CD4-positive, alpha-beta T cell treated with Interleukin-17A for 4 hours (primary cell): ENCODE results near the gene TTBK1.
A peak's percentile ranks its signal among the peaks of the same experiment; 100 is the strongest.

Source experiments
- DNase-seq: peaks from one replicate; pipeline ENCODE4 v3.0.0-alpha.2; 2020; ENCODE audit warnings: mixed read lengths

Gene TTBK1

DNA sequence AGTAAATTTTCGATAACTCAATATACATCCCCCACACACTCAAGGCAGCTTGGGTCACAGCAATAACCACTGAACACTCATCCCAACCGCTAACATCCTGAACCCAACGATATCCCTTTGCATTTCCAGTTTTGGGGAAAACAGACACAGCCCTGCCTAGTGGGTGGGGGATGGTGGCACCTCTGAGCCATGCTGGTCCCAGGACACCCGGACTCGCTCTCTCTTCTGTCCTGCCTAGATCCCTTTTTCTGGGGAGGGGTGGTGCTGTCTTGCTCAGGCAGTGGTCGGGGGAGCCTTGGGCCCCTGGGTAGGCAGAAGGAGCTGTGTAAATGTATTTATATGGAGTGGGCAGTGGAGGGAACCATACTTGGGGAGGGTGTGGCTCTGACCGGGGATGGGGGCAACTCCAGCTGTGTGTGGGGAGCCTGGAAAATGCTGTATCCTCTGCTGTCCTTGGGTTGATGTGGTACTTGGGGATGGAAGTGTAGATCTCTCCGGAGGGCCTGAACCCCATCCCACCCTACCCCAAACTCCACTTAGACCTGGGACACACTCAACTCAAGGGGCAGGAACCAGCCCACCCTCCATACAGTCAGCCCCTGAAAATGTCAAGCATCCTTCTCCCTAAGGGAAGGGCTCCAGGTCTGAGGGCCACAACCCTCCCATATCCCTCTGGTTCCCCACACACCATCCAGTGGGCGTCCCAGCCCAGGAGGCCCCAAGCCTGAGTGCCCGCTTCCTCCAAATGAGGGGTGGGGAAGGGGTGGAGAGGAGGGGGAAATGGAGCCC lies 31.0 kb downstream of the TTBK1 start:
- DNase-seq = no peak

DNA sequence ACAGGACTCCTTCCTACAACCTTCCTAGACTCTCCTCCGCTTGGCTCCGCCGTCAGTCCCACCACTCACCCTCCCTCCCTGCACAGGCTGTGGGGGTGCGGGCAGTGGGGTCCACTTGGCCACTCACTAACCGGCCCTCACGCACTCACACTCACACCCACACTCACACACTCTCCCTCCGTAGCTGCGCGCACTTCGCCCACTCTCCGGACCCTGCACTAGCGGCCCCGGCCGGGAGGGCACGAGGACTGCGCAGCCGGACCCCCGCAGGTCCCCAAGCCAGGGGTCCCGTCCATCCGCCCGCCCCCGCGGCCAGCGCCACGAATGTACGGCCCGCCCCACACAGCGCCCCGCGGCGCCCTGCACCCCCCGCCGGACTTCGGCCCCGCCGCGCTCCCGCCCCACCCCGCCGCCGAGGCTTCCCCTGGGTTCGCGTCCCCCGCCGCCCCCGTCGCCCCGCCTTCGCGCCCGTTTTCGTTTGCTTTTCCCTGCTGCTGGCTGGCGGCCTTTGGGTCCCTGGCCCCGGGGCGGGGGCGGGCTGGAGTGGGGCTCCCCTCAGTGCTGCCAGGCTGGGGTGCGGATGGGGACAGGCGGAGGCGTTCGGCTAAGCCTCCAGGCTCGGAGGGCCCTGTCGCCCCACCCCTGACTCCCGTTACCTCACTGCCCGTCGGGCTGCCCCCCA lies 31.8 kb downstream of the TTBK1 start:
- DNase-seq = peak; percentile 53

DNA sequence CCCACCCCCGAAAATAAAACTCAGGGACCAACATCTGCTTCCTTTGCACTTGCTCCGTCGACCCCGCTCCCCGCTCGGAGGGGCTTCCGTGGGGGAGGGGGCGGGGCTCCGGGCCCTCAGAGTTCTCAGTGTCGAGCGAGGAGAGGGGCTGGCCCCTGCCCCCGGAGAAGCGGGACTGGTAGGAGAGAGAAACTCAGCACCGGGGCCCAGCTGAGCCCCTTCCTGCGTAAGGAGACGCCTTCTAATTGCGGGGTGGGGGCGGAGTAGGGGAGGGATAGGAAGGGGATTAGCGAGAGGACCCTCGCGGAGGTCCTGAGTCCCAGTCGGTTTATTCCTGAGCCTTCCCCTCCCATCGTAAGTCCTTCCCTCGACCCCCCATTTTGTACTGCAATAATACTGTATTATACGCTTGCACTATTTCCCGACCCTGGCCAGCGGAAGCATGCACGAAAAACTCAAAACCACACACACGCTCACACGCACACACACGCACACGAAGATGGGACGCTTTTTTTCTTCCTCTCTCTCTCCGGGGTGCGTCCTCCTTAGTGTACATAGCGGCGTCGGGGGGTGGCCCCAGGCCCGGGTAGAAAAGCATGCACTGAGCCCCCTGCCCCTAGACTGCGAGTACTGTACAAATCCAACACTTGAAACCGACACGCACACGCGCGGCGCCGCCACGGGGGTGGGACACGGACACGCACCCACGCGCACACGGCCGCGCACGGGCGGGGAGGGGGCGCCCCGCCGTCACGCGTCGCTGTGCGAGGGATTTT lies 32.7 kb downstream of the TTBK1 start:
- peak; percentile 57 for DNase-seq

DNA sequence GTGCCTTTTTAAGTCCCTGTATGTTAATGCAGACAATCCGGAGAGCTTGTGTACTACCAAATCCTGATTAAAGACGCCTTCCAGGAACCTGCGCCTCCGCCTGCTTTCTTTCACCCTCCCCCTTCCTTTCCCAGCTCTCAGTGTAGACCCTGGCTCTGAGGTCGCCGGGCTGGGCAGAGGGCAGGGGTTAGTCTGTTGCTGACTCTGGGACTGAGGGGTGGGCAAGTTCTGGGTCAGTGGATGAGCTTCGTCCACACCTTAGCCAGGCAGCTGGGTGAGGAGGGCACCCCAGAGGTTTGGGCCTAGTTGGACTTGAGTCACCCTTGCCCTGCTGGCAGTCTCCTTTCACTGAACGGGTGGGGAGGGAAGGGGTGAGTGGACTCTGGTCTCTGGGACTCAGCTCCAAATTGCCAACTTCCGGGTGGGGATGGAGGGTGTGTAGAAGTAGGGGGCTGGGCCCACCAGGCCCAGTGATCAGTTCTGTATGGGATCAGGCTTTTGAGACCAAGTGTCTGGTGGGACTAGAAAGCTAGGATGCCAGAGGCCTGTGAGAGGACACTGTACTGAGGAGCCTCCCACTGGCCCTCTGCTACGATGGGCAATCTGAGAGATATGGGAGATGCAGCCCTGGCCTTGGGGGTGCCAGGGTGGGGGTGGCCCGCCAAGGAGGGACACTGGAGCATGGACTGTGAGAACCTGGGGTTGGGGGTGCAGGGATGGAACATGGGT lies 33.5 kb downstream of the TTBK1 start:
- DNase-seq = no peak

DNA sequence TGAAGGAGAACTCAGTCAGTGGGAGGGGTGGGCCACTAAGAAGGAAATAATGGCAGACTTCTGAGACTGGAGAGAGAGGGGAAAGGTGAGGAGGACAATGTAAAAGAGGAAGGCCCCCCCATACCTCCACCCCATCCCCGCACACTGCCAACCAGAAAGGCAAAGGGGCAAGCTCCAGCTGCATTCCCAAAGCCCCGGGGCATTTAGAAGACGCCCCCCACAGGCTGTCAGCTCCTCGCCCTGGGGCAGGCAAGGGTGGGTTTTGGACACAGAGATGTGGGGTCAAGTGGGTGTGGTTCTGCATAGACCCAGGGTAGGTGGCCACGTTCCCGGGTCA lies 34.0 kb downstream of the TTBK1 start:
- no peak for DNase-seq

DNA sequence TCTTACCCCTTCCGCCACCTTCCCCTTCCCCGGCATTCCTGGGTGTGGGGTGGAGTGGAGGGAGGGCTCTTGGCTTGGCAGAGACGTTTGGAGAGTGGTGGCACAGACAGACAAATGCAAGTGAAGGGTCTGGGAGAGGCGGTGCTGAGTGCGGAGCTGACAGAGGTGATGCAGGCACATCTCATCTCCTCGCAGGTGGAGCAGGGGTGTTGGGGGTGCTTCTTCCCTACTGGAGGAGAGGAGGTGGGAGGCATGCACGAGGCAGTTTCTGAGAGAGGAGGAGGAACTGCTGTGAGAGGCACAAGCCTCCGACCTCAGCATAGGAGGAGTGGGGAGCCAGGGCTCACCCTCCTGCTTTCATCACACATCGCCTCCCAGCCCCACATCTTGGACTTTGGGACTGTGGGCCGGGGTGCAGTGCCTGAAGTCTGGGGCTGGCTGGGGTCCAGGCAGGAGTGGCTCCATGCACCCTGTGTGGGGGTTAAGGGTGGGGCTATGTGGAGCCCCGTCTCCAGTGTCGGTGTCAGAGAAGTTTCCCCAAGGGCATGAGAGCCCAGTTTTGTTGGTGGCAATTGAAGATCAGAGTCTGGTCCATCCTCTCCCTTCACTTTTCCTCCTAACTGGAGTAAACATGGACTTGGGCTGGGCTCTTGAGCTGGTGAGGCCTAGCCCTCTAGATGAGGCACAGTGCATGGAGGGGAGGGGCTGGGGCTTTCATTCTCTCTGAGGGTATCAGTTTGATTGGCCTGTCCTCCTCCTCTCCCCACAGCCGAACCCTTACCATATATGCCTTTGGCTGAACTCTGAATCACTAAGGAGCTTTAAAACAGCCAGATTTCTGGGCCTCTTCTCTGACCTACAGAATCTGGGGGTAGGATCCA lies 34.6 kb downstream of the TTBK1 start:
- no peak for DNase-seq

DNA sequence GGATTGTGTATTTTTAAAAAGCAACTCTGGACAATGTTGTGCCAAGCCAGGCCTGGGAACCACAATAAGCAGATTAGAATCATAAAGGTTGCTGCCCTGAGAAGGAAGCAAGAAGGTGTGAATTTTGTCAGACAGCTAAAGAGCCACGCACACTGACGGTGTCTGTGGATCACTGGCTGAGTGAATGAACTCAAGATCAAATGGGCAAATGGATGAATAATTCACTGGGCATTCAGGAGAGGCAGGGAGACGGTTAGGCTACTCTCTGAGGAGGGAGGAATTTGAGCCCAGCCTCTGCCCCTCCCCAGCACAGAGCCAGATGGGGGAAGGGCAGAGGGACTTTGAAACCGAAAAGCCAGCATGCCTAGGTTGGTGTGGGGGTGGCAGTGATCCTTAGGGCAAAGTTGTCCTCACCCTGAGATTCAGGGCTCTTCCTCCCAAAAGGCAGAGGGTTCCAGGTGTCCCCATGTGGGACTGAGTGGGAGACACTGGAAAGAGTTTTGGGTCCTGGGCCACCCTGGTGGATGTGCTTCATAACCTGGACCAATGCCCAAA lies 35.3 kb downstream of the TTBK1 start:
- DNase-seq = no peak

DNA sequence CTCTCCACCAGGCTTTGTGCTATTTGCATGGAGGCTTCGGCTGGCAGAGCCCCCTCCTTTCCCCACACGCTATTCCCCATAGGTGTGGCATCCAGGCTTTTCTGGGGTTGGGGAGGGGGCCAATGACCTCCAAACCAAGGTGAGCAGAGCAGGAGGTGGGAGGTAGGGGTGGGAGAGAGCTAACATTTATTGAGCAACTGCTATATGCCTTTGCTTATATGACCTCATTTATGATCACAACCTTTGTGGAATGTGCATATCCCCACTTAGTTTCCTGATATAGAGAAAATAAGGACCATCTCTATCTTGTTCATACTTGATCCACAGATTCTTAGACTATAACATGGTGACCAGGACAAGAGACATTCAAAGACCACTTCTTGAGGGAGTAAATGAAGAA lies 37.0 kb downstream of the TTBK1 start:
- no peak for DNase-seq

DNA sequence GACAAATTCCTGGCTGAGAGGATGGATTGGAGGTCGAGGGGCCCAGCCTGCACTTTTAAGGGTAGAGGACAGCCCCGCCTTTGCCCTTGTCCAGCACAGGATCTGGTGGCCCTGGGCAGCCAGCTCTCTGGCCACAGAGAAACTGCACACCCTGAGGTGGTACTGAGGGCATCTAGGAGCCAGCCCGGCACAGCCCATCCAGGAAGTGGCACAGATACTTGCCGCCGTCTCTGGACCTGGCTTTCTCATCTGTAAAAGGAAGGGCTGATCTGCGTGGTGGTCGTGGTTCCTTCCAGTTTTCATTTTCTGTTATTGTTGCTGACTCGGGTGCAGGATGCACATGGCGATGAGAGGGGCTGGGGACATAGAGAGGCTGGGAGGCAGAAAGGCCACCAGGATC lies 38.8 kb downstream of the TTBK1 start:
- no peak for DNase-seq

DNA sequence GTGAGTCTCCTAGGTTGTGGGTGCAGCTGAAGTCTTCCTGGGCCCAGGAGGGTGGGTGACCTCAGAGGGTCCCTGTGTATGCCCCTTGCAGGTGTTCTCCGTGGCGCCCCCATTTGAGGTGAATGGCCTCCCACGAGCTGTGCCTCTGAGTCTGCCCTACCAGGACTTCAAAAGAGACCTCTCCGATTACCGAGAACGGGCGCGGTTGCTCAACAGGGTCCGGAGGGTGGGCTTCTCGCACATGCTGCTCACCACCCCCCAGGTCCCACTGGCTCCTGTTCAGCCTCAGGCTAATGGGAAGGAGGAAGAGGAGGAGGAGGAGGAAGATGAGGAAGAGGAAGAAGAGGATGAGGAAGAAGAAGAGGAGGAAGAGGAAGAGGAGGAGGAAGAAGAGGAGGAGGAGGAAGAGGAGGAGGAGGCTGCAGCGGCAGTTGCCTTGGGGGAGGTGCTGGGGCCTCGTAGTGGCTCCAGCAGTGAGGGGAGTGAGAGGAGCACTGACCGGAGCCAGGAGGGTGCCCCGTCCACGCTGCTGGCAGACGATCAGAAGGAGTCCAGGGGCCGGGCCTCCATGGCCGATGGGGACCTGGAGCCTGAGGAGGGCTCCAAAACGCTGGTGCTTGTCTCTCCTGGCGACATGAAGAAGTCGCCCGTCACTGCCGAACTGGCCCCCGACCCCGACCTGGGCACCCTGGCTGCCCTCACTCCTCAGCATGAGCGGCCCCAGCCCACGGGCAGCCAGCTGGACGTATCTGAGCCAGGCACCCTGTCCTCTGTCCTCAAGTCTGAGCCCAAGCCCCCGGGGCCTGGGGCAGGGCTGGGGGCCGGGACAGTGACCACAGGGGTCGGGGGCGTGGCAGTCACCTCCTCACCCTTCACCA lies 39.6 kb downstream of the TTBK1 start:
- no peak for DNase-seq

DNA sequence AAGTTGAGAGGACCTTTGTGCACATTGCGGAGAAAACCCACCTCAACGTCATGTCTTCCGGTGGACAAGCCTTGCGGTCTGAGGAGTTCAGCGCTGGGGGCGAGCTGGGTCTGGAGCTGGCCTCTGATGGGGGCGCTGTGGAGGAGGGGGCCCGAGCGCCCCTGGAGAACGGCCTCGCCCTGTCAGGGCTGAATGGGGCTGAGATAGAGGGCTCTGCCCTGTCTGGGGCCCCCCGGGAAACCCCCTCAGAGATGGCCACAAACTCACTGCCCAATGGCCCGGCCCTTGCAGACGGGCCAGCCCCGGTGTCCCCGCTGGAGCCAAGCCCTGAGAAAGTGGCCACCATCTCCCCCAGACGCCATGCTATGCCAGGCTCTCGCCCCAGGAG lies 40.2 kb downstream of the TTBK1 start:
- no peak for DNase-seq

DNA sequence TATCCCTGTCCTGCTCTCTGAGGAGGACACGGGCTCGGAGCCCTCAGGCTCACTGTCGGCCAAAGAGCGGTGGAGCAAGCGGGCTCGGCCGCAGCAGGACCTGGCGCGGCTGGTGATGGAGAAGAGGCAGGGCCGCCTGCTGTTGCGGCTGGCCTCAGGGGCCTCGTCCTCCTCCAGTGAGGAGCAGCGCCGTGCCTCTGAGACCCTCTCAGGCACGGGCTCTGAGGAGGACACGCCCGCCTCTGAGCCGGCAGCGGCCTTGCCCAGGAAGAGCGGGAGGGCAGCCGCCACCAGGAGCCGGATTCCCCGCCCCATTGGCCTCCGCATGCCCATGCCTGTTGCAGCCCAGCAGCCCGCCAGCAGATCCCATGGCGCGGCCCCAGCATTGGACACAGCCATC lies 40.6 kb downstream of the TTBK1 start:
- no peak for DNase-seq

DNA sequence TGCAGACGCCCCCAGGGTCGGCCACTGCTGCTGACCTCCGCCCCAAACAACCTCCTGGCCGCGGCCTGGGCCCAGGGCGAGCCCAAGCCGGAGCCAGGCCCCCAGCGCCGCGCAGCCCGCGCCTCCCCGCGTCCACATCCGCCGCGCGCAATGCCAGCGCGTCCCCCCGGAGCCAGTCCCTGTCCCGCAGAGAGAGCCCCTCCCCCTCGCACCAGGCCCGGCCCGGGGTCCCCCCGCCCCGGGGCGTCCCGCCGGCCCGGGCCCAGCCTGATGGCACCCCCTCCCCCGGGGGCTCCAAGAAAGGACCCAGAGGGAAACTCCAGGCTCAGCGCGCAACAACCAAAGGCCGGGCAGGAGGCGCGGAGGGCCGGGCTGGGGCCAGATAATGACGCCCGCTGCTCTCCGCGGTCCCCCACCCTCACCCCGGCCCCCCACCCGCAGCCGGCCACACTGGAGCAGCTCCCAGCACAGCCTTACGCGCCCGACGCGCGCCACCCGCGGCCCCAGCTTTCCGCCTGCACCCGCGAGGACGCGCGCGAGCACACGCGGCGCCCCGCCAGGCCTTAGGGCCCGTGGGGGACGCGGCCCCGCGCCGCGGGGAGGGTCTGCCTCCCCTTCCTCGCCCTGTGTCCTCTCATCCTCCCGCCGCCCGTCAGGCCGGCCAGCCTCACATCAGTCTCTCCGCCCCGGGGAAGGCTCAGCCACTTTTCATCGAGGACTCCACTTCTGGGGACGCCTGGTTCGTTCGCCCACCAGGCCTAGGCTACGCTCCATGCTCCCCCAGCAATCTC lies 41.9 kb downstream of the TTBK1 start:
- DNase-seq = no peak

DNA sequence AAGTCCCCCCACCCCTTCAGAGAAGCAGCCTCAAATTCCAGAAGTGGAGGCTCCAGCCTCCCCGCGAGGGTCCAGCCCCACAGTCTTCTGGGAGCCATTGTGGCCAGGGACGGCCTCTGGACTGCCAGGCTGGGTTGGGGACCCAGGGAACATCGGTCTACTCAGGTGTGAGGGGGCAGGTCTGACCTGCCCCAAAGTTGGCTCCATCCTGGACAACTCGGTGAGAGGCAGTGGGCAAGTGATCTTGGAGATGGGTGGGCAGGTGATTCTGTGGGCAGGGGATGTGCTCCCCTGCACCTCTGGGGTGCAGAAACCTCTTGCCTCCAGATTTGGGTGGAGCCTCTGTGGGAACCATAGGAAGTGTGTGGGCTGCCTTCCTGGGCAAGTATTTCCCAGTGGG lies 42.6 kb downstream of the TTBK1 start:
- no peak for DNase-seq

DNA sequence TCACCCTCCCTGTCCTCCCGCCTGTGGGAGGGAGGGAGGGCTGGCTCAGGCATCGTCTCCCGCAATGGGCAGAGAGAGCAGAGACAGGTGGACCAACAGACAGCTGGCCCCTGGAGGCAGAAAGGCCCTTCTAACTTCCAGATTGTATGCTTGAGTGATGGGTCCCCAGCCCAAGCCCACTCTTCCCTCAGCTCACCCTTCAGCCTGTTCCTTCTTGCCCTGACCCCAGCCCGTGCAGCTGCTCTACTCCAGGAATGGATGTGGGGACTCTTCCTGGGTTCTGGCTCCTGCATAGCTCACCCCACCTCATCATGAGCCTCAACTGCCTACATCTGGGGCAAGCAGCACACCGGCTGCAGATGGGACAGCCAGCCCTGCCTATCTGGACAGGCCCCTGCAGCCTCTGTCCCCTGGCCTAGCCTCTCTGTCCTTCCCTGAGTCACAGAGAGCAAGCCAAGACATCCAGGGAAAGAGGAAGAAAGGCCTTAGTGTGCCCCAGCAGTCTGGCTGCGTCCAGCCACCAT lies 43.2 kb downstream of the TTBK1 start:
- DNase-seq = no peak

DNA sequence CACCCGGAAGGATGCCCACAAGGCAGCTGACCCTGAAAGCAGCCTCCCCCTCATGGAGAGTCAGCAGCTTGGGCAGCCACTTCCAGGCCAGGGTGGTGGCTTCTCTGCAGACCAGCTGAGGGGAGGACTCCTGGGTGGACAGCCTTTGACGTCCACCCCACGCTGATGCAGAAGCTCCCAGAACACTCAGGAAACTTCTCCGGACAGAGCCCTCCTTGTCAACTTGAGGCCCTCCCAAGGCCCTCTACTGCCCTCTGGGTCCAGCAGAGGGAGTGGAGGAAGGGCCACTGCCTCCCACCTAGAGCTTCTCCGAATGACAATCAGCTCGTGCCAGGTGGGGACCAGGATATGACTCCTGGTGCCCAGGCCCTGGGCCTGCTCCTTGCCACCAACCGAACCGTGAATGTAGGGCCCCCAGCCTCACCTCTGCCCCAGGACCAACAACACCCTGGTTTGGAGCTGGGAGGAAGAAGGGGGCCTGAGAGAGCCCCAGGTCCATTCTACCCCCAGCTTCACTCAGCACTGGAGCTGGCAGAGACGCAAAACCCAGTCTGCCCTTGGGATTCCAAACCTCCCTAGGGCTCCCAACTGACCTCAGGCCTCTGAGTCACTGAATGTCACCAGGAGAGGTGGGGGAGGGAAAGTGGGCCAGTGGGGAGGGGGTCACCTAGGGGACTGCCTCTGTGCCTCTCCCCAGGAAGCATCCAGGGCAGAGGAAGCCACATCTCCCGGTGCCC lies 43.9 kb downstream of the TTBK1 start:
- no peak for DNase-seq

DNA sequence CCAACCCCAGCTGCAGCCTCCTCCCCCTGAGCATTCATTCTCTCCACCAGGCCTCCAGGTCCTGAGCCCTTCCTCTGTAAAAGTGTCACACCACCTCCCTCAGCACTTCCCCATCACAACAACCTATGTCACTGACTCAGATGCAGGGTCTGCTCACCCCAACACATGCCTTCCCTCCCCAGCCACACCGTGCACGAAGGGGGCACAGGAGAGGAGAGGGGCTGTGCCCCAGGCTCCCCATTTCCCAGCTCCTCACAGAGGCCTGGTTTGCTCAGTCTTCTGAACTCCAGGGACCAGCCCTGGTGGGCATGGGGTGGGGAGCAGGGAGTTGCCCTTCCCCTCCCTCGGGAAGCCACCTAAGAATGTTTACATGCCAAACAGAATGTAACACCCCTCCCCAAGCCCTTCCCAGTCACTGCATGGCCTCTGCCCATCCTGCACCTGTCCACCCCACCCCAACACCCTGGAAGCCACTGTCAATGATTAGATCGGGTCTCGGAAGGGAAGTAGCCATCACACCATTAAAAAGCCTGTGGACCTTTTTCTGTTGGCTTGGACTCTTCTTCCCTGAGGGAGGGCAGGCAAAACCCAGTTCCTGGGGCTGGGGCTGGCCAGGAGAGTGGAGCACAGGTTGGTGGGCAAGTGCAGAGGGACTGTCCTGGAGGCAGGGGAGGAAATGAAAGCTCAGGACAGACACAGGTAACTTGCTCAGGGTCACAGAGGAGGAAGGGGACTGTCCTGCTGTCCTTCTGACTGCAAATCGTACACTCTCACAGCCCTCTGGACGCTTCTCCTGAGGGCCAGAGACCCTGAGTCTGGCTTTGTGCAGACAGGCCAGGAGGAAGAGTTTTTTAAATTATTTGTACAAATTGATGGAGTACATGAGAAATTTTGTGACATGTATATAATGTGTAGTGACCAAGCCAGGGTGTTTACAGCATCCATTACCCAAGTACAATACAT lies 44.7 kb downstream of the TTBK1 start:
- DNase-seq = no peak
